Keratinocyte (primary cell): Measurements from ENCODE around the gene STK24.

Source experiments
- EZH2 ChIP-seq: IDR thresholded peaks from one replicate; pipeline ENCODE4 v1.6.1; 2012; ENCODE audit warnings: inconsistent platforms, mild to moderate bottlenecking, low read length, moderate library complexity
- TF ChIP-seq, protein P1 (sequence below), 3 experiments: IDR thresholded peaks in 1 of 3; conservative IDR thresholded peaks in 1 of 3; optimal IDR thresholded peaks in 1 of 3; 2 replicates in 2 of 3; 3 replicates in 1 of 3; pipeline versions ENCODE3 to v1.5.1; 2011; ENCODE audit warnings: low read length in 3 of 3, mild to moderate bottlenecking in 3 of 3, moderate library complexity in 2 of 3, control low read depth in 1 of 3, inconsistent platforms in 1 of 3; ENCODE audit not compliant: insufficient read depth in 2 of 3; ENCODE audit errors: extremely low read depth in 1 of 3

DNA sequence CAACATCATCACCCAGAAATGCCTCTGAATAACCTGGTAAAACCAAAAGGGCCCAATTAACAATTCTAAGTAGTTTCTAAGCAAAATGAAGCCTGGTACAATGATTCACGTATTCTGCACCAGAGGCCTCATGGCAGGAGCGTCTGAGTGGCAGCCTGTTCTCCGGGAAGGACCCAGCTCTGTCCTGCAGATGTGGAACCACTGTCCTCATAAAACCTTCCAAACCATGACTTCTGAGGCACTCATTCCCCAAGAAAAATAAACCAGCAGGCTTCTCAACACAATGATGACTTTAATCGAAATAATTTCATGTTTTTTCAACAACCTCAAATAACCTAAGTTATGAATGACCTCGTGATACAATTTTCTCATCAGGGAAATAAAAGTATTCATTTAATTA lies 89.9 kb downstream of the STK24 start:
- TF ChIP-seq, protein P1, sequence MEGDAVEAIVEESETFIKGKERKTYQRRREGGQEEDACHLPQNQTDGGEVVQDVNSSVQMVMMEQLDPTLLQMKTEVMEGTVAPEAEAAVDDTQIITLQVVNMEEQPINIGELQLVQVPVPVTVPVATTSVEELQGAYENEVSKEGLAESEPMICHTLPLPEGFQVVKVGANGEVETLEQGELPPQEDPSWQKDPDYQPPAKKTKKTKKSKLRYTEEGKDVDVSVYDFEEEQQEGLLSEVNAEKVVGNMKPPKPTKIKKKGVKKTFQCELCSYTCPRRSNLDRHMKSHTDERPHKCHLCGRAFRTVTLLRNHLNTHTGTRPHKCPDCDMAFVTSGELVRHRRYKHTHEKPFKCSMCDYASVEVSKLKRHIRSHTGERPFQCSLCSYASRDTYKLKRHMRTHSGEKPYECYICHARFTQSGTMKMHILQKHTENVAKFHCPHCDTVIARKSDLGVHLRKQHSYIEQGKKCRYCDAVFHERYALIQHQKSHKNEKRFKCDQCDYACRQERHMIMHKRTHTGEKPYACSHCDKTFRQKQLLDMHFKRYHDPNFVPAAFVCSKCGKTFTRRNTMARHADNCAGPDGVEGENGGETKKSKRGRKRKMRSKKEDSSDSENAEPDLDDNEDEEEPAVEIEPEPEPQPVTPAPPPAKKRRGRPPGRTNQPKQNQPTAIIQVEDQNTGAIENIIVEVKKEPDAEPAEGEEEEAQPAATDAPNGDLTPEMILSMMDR (optimal IDR thresholded peaks at IDR 0.05 in 1 of 3, IDR thresholded peaks at IDR 0.05 in 1 of 3, conservative IDR thresholded peaks at IDR 0.05 in 1 of 3; ENCODE audit: extremely low read depth in 1 of 3, insufficient read depth in 2 of 3, low read length in 3 of 3), result no peak
- no peak for TF ChIP-seq EZH2
